HG03135 (cell line): ENCODE measurements around the gene SMIM45.

Experiments used
- ATAC-seq: cut with Tn5 transposase; IDR thresholded peaks from one replicate; pipeline ENCODE4 v1.9.1; 2021; ENCODE audit warnings: mild to moderate bottlenecking, moderate library complexity; ENCODE audit not compliant: unreplicated experiment

SMIM45 gene

DNA sequence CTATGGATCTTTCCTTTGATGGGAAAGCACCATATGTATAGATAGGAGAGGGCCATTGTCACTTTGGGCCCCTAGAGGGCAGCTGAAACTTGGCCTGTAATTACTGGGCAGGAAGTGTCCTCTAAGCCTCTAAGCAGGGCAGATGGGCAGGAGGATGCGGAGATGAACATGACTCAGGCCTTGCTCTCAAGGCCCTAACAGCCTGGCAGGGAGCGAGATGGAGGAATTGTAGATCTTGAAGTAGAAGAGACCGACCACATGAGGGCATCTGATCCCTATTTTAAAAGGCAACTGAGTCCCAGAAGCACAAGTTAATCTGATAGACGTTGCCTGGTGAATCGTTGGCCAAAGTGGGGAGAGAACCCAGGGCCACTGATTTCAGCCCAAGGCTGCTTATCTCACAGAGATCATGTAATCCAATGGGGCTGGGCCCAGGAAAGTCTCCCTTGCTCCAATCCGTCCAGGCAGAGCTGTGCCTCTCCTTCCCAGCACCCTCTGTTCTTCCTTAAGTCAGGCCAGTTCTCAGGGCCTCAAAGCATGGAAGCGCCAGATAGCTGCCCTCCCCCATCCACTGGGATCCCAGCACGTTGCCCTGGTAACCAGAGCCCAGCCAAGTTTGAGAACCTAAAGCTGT, 14.8 kb downstream of the SMIM45 start:
- ATAC-seq = no peak

DNA sequence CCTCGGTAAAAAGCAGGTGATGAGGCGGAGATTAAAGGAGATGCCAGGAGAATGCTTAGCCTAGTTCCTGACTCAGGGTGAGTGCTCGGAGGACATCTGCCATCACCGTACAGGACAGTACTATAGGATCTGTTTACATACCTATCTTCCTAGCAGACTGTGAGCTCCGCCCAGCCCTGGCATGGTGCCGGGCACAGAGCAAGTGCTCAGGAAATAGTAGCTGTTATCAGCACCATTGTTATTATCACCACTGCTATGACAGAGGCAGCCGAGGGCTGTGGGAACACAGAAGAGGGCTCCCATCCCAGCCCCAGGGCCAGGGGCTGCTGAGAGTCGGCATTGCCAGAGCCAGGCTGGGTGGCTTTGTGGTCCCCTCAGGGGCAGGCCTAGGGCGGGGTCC, 16.7 kb downstream of the SMIM45 start:
- ATAC-seq = no peak

DNA sequence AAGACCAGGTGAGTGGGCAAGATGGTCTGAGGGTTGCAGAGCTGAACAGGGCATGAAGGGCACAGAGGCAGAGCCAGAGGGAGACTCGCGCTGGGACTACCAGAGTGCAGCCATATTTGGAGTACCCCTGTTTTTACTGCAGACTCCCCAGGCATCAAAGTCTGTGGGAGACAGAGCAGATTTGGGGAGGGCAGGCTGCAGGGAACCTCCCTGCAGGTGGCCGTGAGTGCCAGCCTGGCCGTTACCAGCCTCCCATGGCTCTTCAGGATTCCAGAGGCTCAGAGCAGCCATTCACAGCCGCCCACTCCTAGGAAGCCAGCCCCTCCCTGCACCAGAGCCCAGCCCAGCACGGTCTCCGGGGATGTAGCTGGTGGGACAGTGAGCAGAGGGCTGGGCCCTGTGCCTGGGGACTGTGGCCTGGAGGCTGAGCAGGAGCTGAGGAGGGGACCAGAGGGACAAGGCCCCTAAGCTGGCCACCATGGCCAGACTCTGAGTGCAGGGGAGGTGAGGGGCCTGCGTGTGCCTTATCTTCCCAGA, 17.2 kb downstream of the SMIM45 start, which contains the start of gene SEPTIN3:
SEPTIN3 (plus strand) TSS at position 334 of the 537 bp plus-strand sequence. CDS start 2,050 bp downstream, outside the sequence.
- ATAC-seq = no peak

- no peak for ATAC-seq
Observed at GRCh38 chr22:41970601-41971000, 18.7 kb downstream of the SMIM45 start.

DNA sequence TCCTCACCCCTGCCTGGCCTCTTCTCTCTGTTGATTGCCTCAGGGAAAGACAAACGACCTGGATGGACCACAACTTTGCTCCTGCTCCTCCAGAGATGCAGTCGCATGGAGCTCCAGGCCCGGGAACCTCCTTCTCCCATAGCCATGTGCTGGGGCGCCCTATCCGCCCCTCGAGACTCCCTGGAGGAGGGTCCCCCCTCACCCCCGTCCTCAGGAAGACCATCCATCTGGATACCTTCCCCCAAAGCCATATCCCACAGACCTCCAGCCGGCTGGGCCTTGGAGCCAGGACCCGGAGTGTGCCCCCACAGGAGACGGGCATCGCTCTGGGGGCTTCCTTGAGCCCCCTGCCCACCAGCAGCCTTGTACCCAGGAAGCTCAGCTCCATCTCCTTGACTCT, 19.5 kb downstream of the SMIM45 start:
- no peak for ATAC-seq

DNA sequence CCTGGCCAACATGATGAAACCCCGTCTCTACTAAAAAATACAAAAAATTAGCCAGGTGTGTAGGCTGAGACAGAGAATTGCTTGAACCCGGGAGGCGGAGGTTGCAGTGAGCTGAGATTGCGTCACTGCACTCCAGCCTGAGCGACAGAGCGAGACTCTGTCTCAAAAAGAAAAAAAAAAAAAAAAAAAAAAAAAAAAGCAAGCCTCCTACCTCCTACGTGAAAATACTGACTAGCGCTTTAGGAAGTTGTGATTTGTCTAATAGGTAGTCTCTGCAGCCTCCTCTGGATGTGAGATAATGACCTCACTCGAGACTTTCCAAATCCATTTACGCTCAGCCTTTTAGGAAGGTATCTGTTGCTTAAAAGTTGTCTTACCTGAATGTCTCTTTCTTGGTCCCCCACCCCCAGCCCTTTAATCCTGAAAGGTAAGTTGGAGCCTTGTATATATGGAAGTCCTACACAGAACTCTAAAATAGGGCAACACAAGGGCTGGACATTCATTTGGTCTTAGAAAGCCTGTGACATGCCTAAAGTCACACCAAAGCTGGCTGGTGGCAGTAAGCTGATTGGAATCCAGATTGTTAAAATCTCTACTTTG, 22.8 kb downstream of the SMIM45 start:
- no peak for ATAC-seq

GRCh38 chr22:41975299-41976069, 23.5 kb downstream of the SMIM45 start:
- no peak for ATAC-seq

DNA sequence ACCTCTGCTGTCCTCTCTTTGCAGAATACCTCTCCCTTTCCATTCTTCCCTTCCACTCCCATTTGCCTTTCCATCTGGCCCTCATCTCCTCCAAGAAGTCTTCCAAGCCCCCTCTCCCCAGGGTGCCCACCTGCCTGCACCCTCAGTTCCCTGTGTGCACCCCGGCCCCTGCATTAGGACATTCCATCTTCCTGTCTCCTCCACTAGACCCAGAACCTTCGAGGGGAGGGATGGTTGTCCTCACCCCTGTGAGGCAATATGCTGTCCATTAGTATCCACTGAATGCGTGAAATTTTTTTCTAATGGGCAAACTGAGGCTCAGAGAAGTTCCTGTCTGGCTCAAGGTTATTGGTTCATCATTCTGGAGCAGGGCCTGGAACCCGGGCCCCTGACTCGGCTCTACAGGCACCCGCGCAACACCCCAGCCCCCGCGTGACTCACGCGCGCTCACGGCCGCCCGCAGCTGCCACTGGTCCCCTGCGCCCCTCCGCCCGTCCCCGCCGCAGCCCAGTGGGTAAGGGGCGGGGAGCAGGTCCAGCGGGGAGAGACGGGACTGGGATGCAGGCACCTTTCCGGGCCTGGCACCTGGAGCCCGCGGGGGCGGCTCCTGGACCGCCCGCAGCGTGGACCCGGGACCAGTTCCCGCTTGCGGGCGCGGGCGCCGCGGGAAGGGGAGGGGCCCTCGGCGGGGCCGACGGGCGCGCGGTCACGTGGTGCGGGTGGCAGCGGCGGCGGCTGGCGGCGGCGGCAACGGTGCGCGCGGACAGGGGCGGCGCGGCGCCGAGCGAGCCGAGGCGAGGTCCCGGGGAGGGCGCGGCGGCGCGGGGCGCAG, 24.3 kb downstream of the SMIM45 start:
- ATAC-seq = no peak

- no peak for ATAC-seq
Observed at GRCh38 chr22:41976961-41977566, 25.1 kb downstream of the SMIM45 start.

- ATAC-seq = no peak
Observed at GRCh38 chr22:41978732-41979131, 26.8 kb downstream of the SMIM45 start.

DNA sequence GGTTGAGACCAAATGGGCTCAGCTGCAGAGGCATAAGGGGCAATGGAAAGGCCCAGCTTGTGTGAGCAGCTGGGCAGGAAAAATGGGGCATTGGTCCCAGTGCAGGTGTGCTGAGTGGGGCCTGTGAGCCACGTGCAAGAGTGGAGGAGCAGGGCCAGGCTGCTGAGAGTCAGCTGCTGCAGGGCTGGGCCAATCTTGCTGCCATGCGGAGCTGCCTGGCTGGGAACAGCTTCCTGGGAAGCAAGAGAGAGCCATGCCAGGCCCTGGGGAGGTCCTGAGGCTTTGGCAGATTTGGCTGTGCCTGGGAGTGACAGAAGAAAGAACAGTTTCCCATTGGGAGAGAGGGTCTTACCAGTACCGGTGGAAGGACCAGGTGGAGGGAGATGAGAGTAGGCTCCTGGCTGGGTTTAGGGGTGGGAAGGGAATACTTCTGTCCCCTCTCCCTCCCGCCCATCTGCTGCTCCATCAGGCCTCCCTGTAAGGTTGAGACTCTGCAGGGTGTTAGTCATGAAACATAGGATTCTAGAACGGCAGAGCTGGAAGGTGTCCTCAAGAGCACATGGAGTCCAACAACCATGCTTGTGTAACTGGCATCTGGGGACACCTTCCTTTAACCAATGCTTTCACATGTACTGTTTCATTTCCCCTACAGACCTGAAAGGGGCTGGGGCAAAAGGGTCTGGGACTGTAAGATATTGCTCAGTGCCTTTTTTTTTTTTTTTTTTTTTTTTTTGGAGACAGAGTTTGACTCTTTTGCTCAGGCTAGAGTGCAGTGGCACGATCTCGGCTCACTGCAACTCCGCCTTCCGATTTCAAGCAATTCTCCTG, 27.7 kb downstream of the SMIM45 start:
- ATAC-seq = no peak

GRCh38 chr22:41982865-41983264, 30.9 kb downstream of the SMIM45 start:
- ATAC-seq = no peak

DNA sequence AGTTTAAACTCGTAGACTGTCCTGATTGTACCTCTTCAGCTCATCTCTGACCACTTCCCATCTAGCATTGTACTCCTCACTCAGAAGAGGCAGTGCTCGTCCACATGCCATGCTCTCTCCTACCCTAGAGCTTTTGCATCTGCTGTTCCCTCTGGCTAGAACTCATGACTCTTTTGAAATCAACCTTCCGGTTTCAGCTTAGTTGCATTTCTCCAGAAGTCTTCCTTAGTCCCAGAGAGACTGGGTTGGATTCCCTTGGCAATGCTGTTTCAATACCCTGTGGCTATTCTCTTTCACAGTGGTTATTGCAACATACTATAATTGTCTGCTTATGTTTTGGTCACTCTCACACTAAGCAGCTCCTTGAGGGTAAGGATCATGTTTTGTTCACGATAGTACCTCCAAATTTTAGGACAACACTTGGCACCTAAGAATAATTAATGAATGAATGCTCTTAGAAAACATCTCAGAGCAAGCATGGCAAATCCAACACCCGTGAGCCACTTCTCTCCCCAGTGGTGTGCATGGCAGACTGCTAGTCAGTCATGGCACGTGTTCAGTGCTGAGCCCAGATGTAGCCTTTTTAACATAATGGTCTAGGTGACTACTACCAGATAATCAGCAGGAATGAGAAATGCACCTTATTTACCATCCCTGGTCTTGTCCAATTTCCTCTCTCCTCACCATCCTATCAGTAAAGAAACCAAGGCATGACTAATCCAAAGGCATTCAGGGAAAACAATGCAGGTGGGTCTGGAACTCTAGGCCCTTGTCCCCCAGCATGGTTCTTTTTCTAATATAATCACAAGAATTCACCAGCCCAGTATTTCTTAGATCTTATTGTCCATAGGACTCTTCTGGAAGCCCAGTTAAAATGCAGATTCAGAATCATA, 31.8 kb downstream of the SMIM45 start:
- ATAC-seq = no peak

GRCh38 chr22:41987276-41987675, 35.3 kb downstream of the SMIM45 start:
- no peak for ATAC-seq

GRCh38 chr22:41989246-41989645, 37.3 kb downstream of the SMIM45 start:
- no peak for ATAC-seq

DNA sequence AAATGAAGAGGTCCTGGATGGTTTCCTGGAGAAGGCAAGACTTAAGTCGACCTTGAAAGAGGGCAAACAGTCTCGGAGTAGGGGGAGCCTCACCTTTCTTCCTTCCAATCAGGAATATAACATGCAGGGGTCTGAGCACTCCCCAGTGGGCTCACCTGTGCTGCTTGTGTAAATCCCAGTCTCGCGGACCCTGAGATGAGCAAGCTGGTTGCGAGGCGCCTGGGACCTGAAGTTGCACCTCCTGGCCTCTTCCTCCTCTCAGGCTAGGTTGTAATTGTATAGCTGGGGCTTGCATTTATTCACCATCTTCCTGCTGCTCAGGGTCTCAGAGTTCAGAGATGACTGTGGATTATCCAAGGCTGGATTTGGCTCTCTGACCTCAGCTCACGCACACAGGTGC, 39.2 kb downstream of the SMIM45 start:
- no peak for ATAC-seq

DNA sequence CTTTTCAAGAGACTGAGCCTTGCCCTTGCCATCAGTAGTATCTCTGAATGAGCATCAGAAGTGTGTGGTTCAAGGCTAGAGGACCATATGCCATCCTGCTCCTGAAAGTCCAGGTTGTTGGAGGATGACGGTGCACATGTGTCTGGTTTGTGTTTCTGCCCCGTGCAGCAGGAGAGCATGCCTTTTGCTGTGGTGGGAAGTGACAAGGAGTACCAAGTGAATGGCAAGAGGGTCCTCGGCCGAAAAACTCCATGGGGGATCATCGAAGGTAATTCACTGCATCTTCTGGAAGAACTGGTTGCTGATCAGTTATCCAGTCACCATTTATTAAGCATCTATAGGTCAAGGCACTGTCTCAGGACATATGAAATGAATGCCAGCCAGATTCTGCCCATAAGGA, 40.5 kb downstream of the SMIM45 start:
- no peak for ATAC-seq

GRCh38 chr22:41995211-41995610, 43.3 kb downstream of the SMIM45 start:
- ATAC-seq = no peak

- no peak for ATAC-seq
Observed at GRCh38 chr22:41996826-41997225, 44.9 kb downstream of the SMIM45 start.
